H1 (cell line): ENCODE results near the gene DAB2IP. TPM values are rescaled to one million over a fixed set of nuclear protein-coding genes. Genes with fewer than 3 reads are reported as not detected.

Experiments
- BCL11A ChIP-seq, 2 experiments: IDR thresholded peaks; one replicate each; pipeline ENCODE4 v1.6.1; 2011; ENCODE audit warnings: low read depth in 2 of 2, low read length in 2 of 2, mild to moderate bottlenecking in 2 of 2
- GABPA ChIP-seq: IDR thresholded peaks from 2 replicates; pipeline ENCODE4 v1.6.1; 2011; ENCODE audit warnings: mild to moderate bottlenecking, low read length, moderate library complexity, borderline replicate concordance; ENCODE audit not compliant: insufficient read depth
- KDM5A ChIP-seq: fragments of 200-600 bp; IDR thresholded peaks from 2 replicates; pipeline ENCODE4 v1.7.1; 2012; ENCODE audit warnings: mild to moderate bottlenecking, low read length, inconsistent platforms, mixed read lengths
- SP2 ChIP-seq: IDR thresholded peaks from 2 replicates; pipeline ENCODE4 v1.6.1; 2012; ENCODE audit warnings: mild to moderate bottlenecking, low read length, inconsistent platforms
- TBP ChIP-seq: IDR thresholded peaks from 2 replicates; pipeline ENCODE4 v1.6.1; 2011; ENCODE audit warnings: low read depth, low read length, improper control_type of control experiment
- polyA plus RNA-seq, 7 experiments: library from polyadenylated mRNA; depleted of rRNA in 3 of 7; stranded (reverse) in 5 of 7; unstranded in 2 of 7; fragments of >200 nt in 5 of 7; fragments of 200-250 nt in 2 of 7; gene quantifications; 1 replicate in 5 of 7; 2 replicates in 1 of 7; 4 replicates in 1 of 7; pipeline versions ENCODE4 v1.2.1 to v1.2.3, GENCODE V29; 2011 to 2013; ENCODE audit warnings: missing spikeins in 2 of 7, mixed read lengths in 2 of 7
- total RNA-seq: library from RNA; stranded (reverse); fragmentation: NEBNext Ultra II Directional; extraction: Animal tissue kit (Norgen Biotek cat#: 25700); gene quantifications from 2 replicates; pipeline ENCODE4 v1.2.1, GENCODE V29; 2021

DAB2IP gene
- total and polyA plus RNA-seq, 2 of the 8 experiments (the other 6 are each of a cell fraction or from before 2014, with no cell fraction given), result 19.7 to 39.5 TPM

DNA sequence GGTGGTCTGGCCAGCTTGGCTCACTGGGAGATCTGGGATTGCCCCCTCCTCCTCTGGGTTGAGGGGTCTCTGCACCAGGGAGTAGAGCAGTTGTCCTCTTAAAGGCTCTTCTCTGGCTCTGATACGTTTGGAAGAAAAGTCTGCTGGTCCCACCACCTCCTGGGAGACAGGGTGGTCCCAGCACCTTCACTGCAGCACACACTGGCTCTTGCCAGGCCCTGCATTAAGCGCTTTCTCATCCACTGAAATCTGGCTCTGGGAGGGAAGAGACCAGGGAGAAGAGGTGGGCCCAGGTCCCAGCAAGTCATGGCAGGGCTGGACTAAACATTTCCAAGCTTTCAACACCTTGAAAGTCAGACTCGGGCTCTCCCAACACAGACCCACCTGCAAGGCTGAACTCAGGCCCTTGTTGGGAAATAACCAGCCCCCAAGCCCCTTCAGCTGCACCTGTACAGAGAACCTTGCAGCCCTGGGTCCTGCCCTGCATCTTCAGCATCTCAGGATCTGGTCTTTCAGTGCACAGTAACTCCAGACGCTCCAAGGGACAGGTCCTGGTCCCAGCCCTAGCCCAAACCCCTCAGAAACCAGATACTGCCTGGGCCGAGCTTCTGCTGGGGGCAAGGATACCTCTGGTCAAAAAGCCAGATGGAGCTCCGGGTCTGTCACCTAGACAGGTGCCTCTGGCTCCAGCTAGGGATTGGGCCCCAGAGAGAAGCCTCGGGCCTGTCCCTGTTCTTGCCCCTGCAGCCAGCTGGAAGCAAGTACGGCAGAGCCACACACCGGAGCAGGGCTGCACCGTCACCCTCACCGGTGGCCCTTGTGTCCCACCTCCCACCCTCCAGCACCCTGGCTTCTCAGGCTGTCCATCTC, 134.5 kb downstream of the DAB2IP start (continued):
- TF ChIP-seq GABPA (no peak), TBP (no peak), KDM5A (no peak), SP2 (no peak), BCL11A (IDR thresholded peaks at IDR 0.05; ENCODE audit: low read depth in 2 of 2, low read length in 2 of 2) (no peak)
